Measurements from ENCODE around the gene VGLL3. TPM values are rescaled to one million over a fixed set of nuclear protein-coding genes. Genes with fewer than 3 reads are reported as not detected.

The VGLL3 gene
- total RNA-seq, 2 donors from 2014 or later, result 0.44 to 1.8 TPM

- H3K4me1 Mint-ChIP-seq, result peaks cover 6% of the 10 kb centered on the region
- TF ChIP-seq CTCF (conservative IDR thresholded peaks at IDR 0.05), result no peak
- 79 to 81% methylated on average over 7 of the region's 7 CpGs for WGBS, 2 experiments (ENCODE audit: insufficient coverage in 1 of 2, insufficient read length in 1 of 2)
- H3K36me3 Mint-ChIP-seq (ENCODE audit: low read depth), result no peaks in the 10 kb centered on the region
- H3K27me3 Mint-ChIP-seq (ENCODE audit: insufficient read depth), result peaks cover 19% of the 10 kb centered on the region
- H3K27ac Mint-ChIP-seq, result no peak overlapping the region
- H3K9ac ChIP-seq (ENCODE audit: extremely low read depth, low read length, poor library complexity, severe bottlenecking), result no peak overlapping the region
- no peak for DNase-seq
- peaks cover 17% of the 10 kb centered on the region for H3K27me3 ChIP-seq (ENCODE audit: control insufficient read depth, insufficient read depth, low read length, poor library complexity, severe bottlenecking)
- no peaks in the 10 kb centered on the region for H3K9me3 Mint-ChIP-seq
- no peak overlapping the region for H3K4me3 Mint-ChIP-seq
- H3K4me3 ChIP-seq (ENCODE audit: low read length), result no peak overlapping the region
- H3K4me1 ChIP-seq (ENCODE audit: control insufficient read depth, insufficient read depth, low read length), result no peaks in the 10 kb centered on the region
- H3K36me3 ChIP-seq (ENCODE audit: control insufficient read depth, insufficient read depth, low read length), result no peaks in the 10 kb centered on the region
- no peaks in the 10 kb centered on the region for H3K9me3 ChIP-seq (ENCODE audit: control insufficient read depth, low read length)
- no peak overlapping the region for H3K27ac ChIP-seq (ENCODE audit: low read depth, low read length)
Measured at GRCh38 chr3:86993704-86994103, 2.8 kb upstream of the VGLL3 start.

GRCh38 chr3:86991840-86992435 lies 989 bp upstream of the VGLL3 start:
- H3K36me3 ChIP-seq (ENCODE audit: control insufficient read depth, insufficient read depth, low read length), result no peaks in the 10 kb centered on the region
- Mint-ChIP-seq H3K36me3 (ENCODE audit: low read depth) (no peaks in the 10 kb centered on the region), H3K27me3 (ENCODE audit: insufficient read depth) (peaks cover 24% of the 10 kb centered on the region), H3K27ac (no peak overlapping the region), H3K4me1 (peaks cover 6% of the 10 kb centered on the region), H3K4me3 (peak overlapping the region; percentile 59), H3K9me3 (no peaks in the 10 kb centered on the region)
- H3K27ac ChIP-seq (ENCODE audit: low read depth, low read length), result no peak overlapping the region
- no peaks in the 10 kb centered on the region for H3K4me1 ChIP-seq (ENCODE audit: control insufficient read depth, insufficient read depth, low read length)
- no peak for DNase-seq
- TF ChIP-seq CTCF (conservative IDR thresholded peaks at IDR 0.05), result no peak
- no peak overlapping the region for H3K9ac ChIP-seq (ENCODE audit: extremely low read depth, low read length, poor library complexity, severe bottlenecking)
- peak overlapping the region; percentile 79 for H3K4me3 ChIP-seq (ENCODE audit: low read length)
- H3K9me3 ChIP-seq (ENCODE audit: control insufficient read depth, low read length), result no peaks in the 10 kb centered on the region
- peaks cover 17% of the 10 kb centered on the region for H3K27me3 ChIP-seq (ENCODE audit: control insufficient read depth, insufficient read depth, low read length, poor library complexity, severe bottlenecking)
- 96% methylated on average over 4 to 7 of the region's 8 CpGs for WGBS, 2 experiments (ENCODE audit: insufficient coverage in 1 of 2, insufficient read length in 1 of 2)

GRCh38 chr3:86991482-86991815 lies 500 bp upstream of the VGLL3 start:
- Mint-ChIP-seq H3K4me1 (peaks cover 6% of the 10 kb centered on the region), H3K36me3 (ENCODE audit: low read depth) (no peaks in the 10 kb centered on the region), H3K27me3 (ENCODE audit: insufficient read depth) (peaks cover 24% of the 10 kb centered on the region), H3K9me3 (no peaks in the 10 kb centered on the region), H3K27ac (peak overlapping the region; percentile 62), H3K4me3 (peak overlapping the region; percentile 59)
- Histone ChIP-seq H3K27ac (ENCODE audit: low read depth, low read length) (peak overlapping the region; percentile 73), H3K4me1 (ENCODE audit: control insufficient read depth, insufficient read depth, low read length) (no peaks in the 10 kb centered on the region), H3K9me3 (ENCODE audit: control insufficient read depth, low read length) (no peaks in the 10 kb centered on the region), H3K9ac (ENCODE audit: extremely low read depth, low read length, poor library complexity, severe bottlenecking) (peak overlapping the region; percentile 33), H3K4me3 (ENCODE audit: low read length) (peak overlapping the region; percentile 79), H3K27me3 (ENCODE audit: control insufficient read depth, insufficient read depth, low read length, poor library complexity, severe bottlenecking) (peaks cover 17% of the 10 kb centered on the region), H3K36me3 (ENCODE audit: control insufficient read depth, insufficient read depth, low read length) (no peaks in the 10 kb centered on the region)
- DNase-seq, result no peak
- WGBS, 2 experiments (ENCODE audit: insufficient coverage in 1 of 2, insufficient read length in 1 of 2), result 31% methylated on average over 7 of the region's 7 CpGs; no CpG with 5 or more reads in 1 of the 2 experiments
- TF ChIP-seq CTCF (conservative IDR thresholded peaks at IDR 0.05), result no peak

All from endodermal cell (in vitro differentiated cells).